ENCODE results near the gene OSBPL9. TPM values are rescaled to one million over a fixed set of nuclear protein-coding genes. Genes with fewer than 3 reads are reported as not detected.

The OSBPL9 gene
- total RNA-seq, 4 donors from 2014 or later: 47.6 to 88.4 (median 56.8) TPM

GRCh38 chr1:51610637-51611036 is 6.3 kb upstream of the OSBPL9 start:
- TF ChIP-seq CTCF (IDR thresholded peaks at IDR 0.05): no peak
- no peak for ATAC-seq (ENCODE audit: low FRiP score)
- no peak for DNase-seq (ENCODE audit: low spot score)

GRCh38 chr1:51612447-51612961 is 4.4 kb upstream of the OSBPL9 start:
- DNase-seq (ENCODE audit: low spot score): no peak
- no peak for ATAC-seq (ENCODE audit: low FRiP score)
- TF ChIP-seq CTCF (IDR thresholded peaks at IDR 0.05): no peak

GRCh38 chr1:51615780-51616291 is 1.1 kb upstream of the OSBPL9 start:
- no peak for TF ChIP-seq CTCF (IDR thresholded peaks at IDR 0.05)
- no peak for DNase-seq (ENCODE audit: low spot score)

GRCh38 chr1:51616490-51616889 is 402 bp upstream of the OSBPL9 start:
- ATAC-seq (ENCODE audit: low FRiP score): no peak
- no peak for TF ChIP-seq CTCF (IDR thresholded peaks at IDR 0.05)

More at GRCh38 chr1:51615780-51616291, 1.1 kb upstream of the OSBPL9 start:
- ATAC-seq (ENCODE audit: low FRiP score): no peak

GRCh38 chr1:51618715-51619114 is 1.8 kb downstream of the OSBPL9 start:
- ATAC-seq (ENCODE audit: low FRiP score) (no peak), DNase-seq (ENCODE audit: low spot score) (no peak)
- TF ChIP-seq CTCF (IDR thresholded peaks at IDR 0.05): no peak

More at GRCh38 chr1:51616490-51616889, 402 bp upstream of the OSBPL9 start:
- no peak for DNase-seq (ENCODE audit: low spot score)

GRCh38 chr1:51620470-51620869 is 3.6 kb downstream of the OSBPL9 start:
- TF ChIP-seq CTCF (IDR thresholded peaks at IDR 0.05): no peak
- no peak for DNase-seq (ENCODE audit: low spot score)
- ATAC-seq (ENCODE audit: low FRiP score): no peak

- ATAC-seq (ENCODE audit: low FRiP score) (no peak), DNase-seq (ENCODE audit: low spot score) (no peak)
- no peak for TF ChIP-seq CTCF (IDR thresholded peaks at IDR 0.05)
These were observed 4.3 kb downstream of the OSBPL9 start for GRCh38 chr1:51621161-51621560.
